K562 (cell line): ENCODE data around the gene EPHB2.

ENCODE experiments used
- ATF1 ChIP-seq, 2 experiments: fragments of 450-650 bp in 1 of 2; IDR thresholded peaks; 2 replicates each; pipeline ENCODE4 v1.6.1; 2016; ENCODE audit warnings: missing compliant biosample characterization in 1 of 2, missing genetic modification characterization in 1 of 2
- CXXC5 ChIP-seq: fragments of 250-450 bp; sonication (Bioruptor Pico); IDR thresholded peaks from 2 replicates; pipeline ENCODE4 v1.8.0; 2022; ENCODE audit warnings: inconsistent platforms, mild to moderate bottlenecking, moderate library complexity
- PHF20 ChIP-seq: fragments of 450-650 bp; IDR thresholded peaks from 2 replicates; pipeline ENCODE4 v1.6.1; 2018; ENCODE audit not compliant: partially characterized antibody
- PML ChIP-seq: IDR thresholded peaks from 2 replicates; pipeline ENCODE4 v1.6.1; 2012; ENCODE audit warnings: low read length, inconsistent platforms
- POLR2AphosphoS5 ChIP-seq: IDR thresholded peaks from 2 replicates; pipeline ENCODE4 v1.6.1; 2011; ENCODE audit warnings: mild to moderate bottlenecking, low read depth, low read length, moderate library complexity; ENCODE audit not compliant: control insufficient read depth, insufficient read depth
- SMAD1 ChIP-seq: fragments of 150-350 bp; IDR thresholded peaks from 2 replicates; pipeline ENCODE4 v1.6.1; 2014; ENCODE audit warnings: low read length, low read depth; ENCODE audit not compliant: partially characterized antibody
- SMC3 ChIP-seq: conservative IDR thresholded peaks from 2 replicates; pipeline ENCODE4 v1.6.1; 2011; ENCODE audit warnings: low read depth, low read length, improper control_type of control experiment; ENCODE audit not compliant: insufficient read depth
- ZNF324 ChIP-seq: fragments of 250-450 bp; sonication (Bioruptor Pico); IDR thresholded peaks from 2 replicates; pipeline ENCODE4 v1.4.0; 2020; ENCODE audit warnings: mild to moderate bottlenecking
- ZZZ3 ChIP-seq: fragments of 450-650 bp; IDR thresholded peaks from 2 replicates; pipeline ENCODE4 v1.6.1; 2016; ENCODE audit warnings: antibody characterized with exemption, mild to moderate bottlenecking, moderate library complexity
- TF ChIP-seq, protein P1 (sequence below), 3 experiments: IDR thresholded peaks in 2 of 3; conservative IDR thresholded peaks in 1 of 3; 2 replicates each; pipeline ENCODE4 v1.5.1; 2011 to 2012; ENCODE audit warnings: low read length in 3 of 3, mild to moderate bottlenecking in 3 of 3, control low read depth in 2 of 3, improper control_type of control experiment in 1 of 3, inconsistent platforms in 1 of 3, low read depth in 1 of 3, mixed read lengths in 1 of 3, moderate library complexity in 1 of 3; ENCODE audit not compliant: insufficient read depth in 2 of 3

DNA sequence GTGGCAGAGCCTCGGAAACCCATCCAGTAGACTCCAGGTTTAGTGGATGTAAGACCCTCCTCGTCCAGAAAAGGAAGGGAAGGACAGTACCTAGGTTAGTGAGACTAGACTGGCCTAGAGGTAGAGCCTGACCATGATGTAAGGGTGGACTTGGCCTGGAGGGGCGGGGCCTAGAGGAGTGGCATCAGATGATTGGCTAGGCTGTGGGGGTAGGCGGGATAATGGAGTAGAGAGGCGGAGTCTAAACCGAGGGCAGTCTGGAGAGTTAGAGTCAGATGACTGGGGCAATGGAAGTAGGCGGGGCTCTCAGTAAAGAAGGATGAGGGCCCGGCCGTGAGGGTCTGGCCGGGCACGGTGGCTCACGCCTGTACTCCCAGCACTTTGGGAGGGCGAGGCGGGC is 70.1 kb downstream of the EPHB2 start:
- TF ChIP-seq SMAD1, result no peak
- no peak for TF ChIP-seq PHF20
- no peak for TF ChIP-seq ZNF324
- TF ChIP-seq PML, result no peak
- TF ChIP-seq ZZZ3, result no peak
- no peak for TF ChIP-seq CXXC5 (CRISPR knock-in tag)
- no peak for TF ChIP-seq POLR2AphosphoS5
- no peak for TF ChIP-seq SMC3
- TF ChIP-seq ATF1 (CRISPR knock-in tag; IDR thresholded peaks at IDR 0.05), result no peak
- TF ChIP-seq ATF1 (tag; IDR thresholded peaks at IDR 0.05), result no peak
- TF ChIP-seq, protein P1, sequence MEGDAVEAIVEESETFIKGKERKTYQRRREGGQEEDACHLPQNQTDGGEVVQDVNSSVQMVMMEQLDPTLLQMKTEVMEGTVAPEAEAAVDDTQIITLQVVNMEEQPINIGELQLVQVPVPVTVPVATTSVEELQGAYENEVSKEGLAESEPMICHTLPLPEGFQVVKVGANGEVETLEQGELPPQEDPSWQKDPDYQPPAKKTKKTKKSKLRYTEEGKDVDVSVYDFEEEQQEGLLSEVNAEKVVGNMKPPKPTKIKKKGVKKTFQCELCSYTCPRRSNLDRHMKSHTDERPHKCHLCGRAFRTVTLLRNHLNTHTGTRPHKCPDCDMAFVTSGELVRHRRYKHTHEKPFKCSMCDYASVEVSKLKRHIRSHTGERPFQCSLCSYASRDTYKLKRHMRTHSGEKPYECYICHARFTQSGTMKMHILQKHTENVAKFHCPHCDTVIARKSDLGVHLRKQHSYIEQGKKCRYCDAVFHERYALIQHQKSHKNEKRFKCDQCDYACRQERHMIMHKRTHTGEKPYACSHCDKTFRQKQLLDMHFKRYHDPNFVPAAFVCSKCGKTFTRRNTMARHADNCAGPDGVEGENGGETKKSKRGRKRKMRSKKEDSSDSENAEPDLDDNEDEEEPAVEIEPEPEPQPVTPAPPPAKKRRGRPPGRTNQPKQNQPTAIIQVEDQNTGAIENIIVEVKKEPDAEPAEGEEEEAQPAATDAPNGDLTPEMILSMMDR (IDR thresholded peaks at IDR 0.05 in 2 of 3, conservative IDR thresholded peaks at IDR 0.05 in 1 of 3; ENCODE audit: insufficient read depth in 2 of 3, low read depth in 1 of 3, low read length in 3 of 3), result no peak
